GM18868 (cell line): ENCODE results near the gene HM13.
"Not testable (repeated sequence)": the region's sequence is repeated elsewhere in the genome, so short reads cannot be mapped to it uniquely, and the experiment has no call there.

Experiments
- ATAC-seq: cut with Tn5 transposase; IDR thresholded peaks from one replicate; pipeline ENCODE4 v1.9.1; 2021; ENCODE audit warnings: mild to moderate bottlenecking, moderate library complexity; ENCODE audit not compliant: unreplicated experiment

HM13 gene

GRCh38 chr20:31497838-31498540, 16.3 kb upstream of the HM13 start:
- no peak for ATAC-seq

- no peak for ATAC-seq
Observed at GRCh38 chr20:31500527-31500926, 13.7 kb upstream of the HM13 start.

GRCh38 chr20:31502884-31503673, 11.2 kb upstream of the HM13 start:
- peak; percentile 98 for ATAC-seq

GRCh38 chr20:31505903-31506302, 8.3 kb upstream of the HM13 start:
- ATAC-seq = no peak

GRCh38 chr20:31508517-31509244, 5.6 kb upstream of the HM13 start:
- no peak for ATAC-seq

- no peak for ATAC-seq
Observed at GRCh38 chr20:31515072-31515774, 981 bp downstream of the HM13 start.

GRCh38 chr20:31515775-31516107, 1.5 kb downstream of the HM13 start:
- no peak for ATAC-seq

- ATAC-seq = no peak
Observed at GRCh38 chr20:31516166-31516565, 1.9 kb downstream of the HM13 start.

GRCh38 chr20:31516651-31517050, 2.4 kb downstream of the HM13 start:
- ATAC-seq = no peak

GRCh38 chr20:31517373-31517772, 3.1 kb downstream of the HM13 start:
- ATAC-seq = no peak

- ATAC-seq = not testable (repeated sequence)
Observed at GRCh38 chr20:31521267-31521666, 7.0 kb downstream of the HM13 start.

- no peak for ATAC-seq
Observed at GRCh38 chr20:31522731-31523130, 8.5 kb downstream of the HM13 start.

GRCh38 chr20:31523361-31524283, 9.4 kb downstream of the HM13 start:
- ATAC-seq = no peak

- ATAC-seq = no peak
Observed at GRCh38 chr20:31527266-31527665, 13.0 kb downstream of the HM13 start.

GRCh38 chr20:31535298-31535697, 21.1 kb downstream of the HM13 start:
- ATAC-seq = no peak

- ATAC-seq = no peak
Observed at GRCh38 chr20:31536575-31536974, 22.3 kb downstream of the HM13 start.

- no peak for ATAC-seq
Observed at GRCh38 chr20:31537116-31537871, 23.1 kb downstream of the HM13 start.

- ATAC-seq = no peak
Observed at GRCh38 chr20:31537890-31538289, 23.6 kb downstream of the HM13 start.

GRCh38 chr20:31538326-31538725, 24.1 kb downstream of the HM13 start:
- no peak for ATAC-seq
